ENCODE data around the gene OSTF1.

Gene OSTF1

DNA sequence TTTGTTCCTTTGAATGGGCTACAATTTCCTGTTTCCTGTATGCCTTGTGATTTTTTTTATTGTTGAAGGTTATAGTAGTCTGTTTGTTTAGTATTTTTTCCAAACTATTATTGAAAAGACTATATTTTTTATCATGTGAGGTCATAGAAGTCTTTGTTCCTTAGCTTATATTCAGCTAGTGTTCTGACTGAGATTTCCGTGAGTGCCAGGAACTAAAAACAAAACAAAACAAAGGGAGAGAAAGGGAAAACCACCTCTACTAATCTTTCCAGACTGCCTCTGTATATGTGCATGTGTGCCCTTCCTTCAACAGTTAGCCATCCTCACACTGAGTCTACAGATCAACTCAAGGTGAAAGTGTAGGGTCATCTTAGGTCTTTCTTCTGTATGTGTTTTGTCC lies 79.0 kb downstream of the OSTF1 start:
- POLR2A ChIA-PET, result no interaction called here
- no peak overlapping the region for H3K4me3 ChIP-seq (ENCODE audit: low read depth, low read length)
- CTCF ChIA-PET, result interaction anchor here (1.0 kb wide), 1 partner anchor 17 kb away, joined by 3 read pairs; no protein-coding TSS in a partner anchor
- DNase-seq (ENCODE audit: low read depth, low spot score), result no peak
- TF ChIP-seq, protein P1, sequence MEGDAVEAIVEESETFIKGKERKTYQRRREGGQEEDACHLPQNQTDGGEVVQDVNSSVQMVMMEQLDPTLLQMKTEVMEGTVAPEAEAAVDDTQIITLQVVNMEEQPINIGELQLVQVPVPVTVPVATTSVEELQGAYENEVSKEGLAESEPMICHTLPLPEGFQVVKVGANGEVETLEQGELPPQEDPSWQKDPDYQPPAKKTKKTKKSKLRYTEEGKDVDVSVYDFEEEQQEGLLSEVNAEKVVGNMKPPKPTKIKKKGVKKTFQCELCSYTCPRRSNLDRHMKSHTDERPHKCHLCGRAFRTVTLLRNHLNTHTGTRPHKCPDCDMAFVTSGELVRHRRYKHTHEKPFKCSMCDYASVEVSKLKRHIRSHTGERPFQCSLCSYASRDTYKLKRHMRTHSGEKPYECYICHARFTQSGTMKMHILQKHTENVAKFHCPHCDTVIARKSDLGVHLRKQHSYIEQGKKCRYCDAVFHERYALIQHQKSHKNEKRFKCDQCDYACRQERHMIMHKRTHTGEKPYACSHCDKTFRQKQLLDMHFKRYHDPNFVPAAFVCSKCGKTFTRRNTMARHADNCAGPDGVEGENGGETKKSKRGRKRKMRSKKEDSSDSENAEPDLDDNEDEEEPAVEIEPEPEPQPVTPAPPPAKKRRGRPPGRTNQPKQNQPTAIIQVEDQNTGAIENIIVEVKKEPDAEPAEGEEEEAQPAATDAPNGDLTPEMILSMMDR (IDR thresholded peaks at IDR 0.05; ENCODE audit: insufficient read depth, low read length, missing control alignments), result no peak

DNA sequence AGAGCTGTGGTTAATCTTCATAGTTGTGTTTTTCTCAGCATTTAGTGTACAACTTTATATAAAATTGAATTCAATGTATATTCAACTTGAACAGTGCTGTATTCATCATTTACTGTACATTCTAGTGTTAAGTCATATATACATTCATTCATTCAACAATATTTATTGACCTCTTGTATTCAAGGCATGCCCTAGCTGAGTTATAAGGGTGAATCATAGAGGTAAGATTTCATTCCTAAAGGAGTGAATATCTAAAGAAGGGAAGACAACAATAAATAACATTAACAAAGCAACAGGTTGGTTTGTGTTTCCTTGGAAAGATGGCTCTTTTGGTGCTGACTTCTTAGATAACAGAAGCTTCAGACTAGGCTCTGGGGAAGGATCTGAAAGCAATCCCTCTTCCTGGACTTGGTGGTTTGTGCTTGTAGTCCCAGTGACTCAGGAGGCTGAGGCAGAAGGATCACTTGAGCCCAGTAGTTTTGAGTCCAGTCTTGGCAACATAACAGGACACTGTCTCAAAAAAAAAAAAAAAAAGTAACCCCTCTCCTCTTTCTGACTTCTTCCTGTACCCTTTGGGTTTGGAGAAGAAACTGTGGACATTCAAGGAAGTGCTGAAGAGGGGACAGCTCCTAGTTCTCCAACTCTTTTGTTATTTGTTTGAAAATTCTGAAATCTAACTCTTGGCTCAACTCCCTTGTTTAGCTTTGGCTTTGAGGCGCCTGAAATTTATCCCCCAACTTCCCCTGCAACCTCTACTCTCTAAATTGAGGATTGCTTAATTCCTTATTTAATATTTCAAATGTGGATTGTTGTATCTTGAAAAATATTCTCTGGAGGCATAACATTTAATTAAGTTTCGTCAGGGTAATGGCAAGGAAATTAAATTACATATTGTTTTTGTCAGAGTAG lies 80.2 kb downstream of the OSTF1 start:
- TF ChIP-seq, protein P1 (IDR thresholded peaks at IDR 0.05; ENCODE audit: insufficient read depth, low read length, missing control alignments), result no peak
- CTCF ChIA-PET, result interaction anchor here (1.0 kb wide), 1 partner anchor 17 kb away, joined by 3 read pairs; no protein-coding TSS in a partner anchor
- no peak overlapping the region for H3K4me3 ChIP-seq (ENCODE audit: low read depth, low read length)
- DNase-seq (ENCODE audit: low read depth, low spot score), result no peak
- POLR2A ChIA-PET, result no interaction called here

DNA sequence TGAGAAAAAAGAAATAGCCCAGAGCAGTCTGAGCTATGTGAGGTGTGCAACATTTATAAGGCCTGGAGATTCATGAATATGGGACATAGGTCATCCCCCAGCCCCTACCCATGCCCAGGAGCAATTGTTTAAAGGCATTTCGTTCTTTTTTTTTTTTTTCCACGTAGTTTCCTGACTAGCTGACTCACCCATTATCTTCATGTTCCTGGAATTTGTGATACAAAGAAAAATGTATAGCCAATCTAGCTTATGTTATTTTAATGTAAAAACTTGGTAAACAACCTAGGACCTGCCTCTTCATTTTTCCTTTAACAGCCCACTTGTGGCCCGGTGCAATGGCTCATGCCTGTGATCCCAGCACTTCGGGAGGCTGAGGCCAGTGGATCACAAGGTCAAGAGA lies 81.3 kb downstream of the OSTF1 start:
- TF ChIP-seq, protein P1 (IDR thresholded peaks at IDR 0.05; ENCODE audit: insufficient read depth, low read length, missing control alignments), result no peak
- ChIA-PET CTCF (interaction anchor here (0.8 kb wide), 1 partner anchor 15 kb away, joined by 5 read pairs; no protein-coding TSS in a partner anchor), POLR2A (no interaction called here)
- H3K4me3 ChIP-seq (ENCODE audit: low read depth, low read length), result no peak overlapping the region
- no peak for DNase-seq (ENCODE audit: low read depth, low spot score)

DNA sequence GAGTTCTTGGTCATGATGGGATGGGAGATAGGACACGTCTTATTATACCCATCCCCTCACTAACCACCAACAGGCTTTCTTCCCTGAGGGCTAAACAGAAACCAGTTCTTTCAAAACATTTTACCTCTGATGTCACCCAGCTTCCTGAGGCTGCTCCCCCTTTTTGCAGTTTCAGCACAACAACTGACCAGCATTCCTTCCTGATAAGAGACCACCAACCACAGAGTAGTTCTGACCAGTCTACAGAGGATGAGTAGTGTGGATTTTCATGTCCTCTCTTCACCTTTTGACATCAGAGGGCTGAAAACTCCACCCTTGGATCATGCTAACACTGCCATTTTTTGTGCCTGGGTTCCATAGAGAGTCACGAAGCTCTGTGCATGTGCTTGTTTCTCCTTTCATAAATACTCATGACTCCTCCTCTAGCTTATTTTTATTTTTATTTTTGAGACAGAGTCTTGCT lies 82.6 kb downstream of the OSTF1 start:
- no peak overlapping the region for H3K4me3 ChIP-seq (ENCODE audit: low read depth, low read length)
- no peak for DNase-seq (ENCODE audit: low read depth, low spot score)
- TF ChIP-seq, protein P1 (IDR thresholded peaks at IDR 0.05; ENCODE audit: insufficient read depth, low read length, missing control alignments), result no peak
- POLR2A ChIA-PET, result no interaction called here
- CTCF ChIA-PET, result interaction anchor here (0.9 to 3.4 kb wide), 3 partner anchors 14 to 397 kb away, joined by 3 to 25 read pairs (median 4); no protein-coding TSS in a partner anchor

DNA sequence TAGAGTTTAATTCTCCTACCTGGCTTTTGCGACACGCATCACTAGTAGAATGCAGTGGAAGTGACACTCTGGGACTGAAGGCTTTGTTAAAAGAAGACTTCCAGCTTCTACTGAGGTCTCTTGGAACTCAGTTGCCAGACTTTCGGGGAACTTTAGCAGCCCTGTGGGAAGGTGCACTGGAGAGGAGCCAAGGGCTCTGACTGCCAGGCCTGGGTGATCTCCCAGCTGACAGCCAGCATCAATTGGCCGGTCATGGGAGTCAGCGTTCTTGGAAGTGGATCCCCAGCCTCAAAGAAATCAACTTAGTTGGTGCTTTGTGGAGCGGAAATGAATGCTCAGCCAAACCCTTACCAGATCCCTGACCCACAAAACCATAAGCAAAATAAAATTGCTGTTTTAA lies 87.1 kb downstream of the OSTF1 start:
- POLR2A ChIA-PET, result no interaction called here
- TF ChIP-seq, protein P1 (IDR thresholded peaks at IDR 0.05; ENCODE audit: insufficient read depth, low read length, missing control alignments), result no peak
- no peak for DNase-seq (ENCODE audit: low read depth, low spot score)
- CTCF ChIA-PET, result interaction anchor here (1.0 to 3.6 kb wide), 2 partner anchors 10 to 26 kb away, joined by 3 to 26 read pairs; no protein-coding TSS in a partner anchor
- H3K4me3 ChIP-seq (ENCODE audit: low read depth, low read length), result no peak overlapping the region

DNA sequence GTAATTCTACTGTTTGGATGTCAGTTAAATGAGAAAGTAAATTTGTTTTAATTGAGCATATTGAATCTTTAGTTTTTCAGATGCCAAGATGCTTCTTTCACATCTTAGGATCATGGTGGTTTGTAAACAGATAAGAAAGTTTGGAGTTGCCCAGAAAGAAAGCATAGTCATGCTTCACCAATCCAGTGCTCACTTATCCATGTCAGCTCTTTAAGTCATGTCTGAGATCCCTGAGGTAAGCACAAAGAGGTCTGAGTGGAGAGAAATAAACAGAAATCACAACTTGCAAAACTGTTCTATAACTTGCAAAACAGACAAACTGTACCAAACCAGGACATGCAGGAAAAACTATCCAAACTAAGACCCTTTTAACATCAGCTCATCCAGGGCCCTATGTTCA lies 87.7 kb downstream of the OSTF1 start:
- TF ChIP-seq, protein P1 (IDR thresholded peaks at IDR 0.05; ENCODE audit: insufficient read depth, low read length, missing control alignments), result no peak
- ChIA-PET POLR2A (no interaction called here), CTCF (interaction anchor here (3.6 kb wide), 1 partner anchor 9 kb away, joined by 26 read pairs; no protein-coding TSS in a partner anchor)
- no peak overlapping the region for H3K4me3 ChIP-seq (ENCODE audit: low read depth, low read length)
- no peak for DNase-seq (ENCODE audit: low read depth, low spot score)
